Left ventricle myocardium superior (tissue), 1 donor: ENCODE results near the gene MYBPC2. TPM values are rescaled to one million over a fixed set of nuclear protein-coding genes. Genes with fewer than 3 reads are reported as not detected.
A peak's percentile ranks its signal among the peaks of the same experiment; 100 is the strongest.
"Not testable (repeated sequence)": the region's sequence is repeated elsewhere in the genome, so short reads cannot be mapped to it uniquely, and the experiment has no call there.

Source experiments
- ATAC-seq: fragments of 200-7000 bp; cut with Tn5 transposase; one replicate; pipeline ENCODE4 v1.9.1; 2020; ENCODE audit warnings: mild to moderate bottlenecking, moderate library complexity
- DNase-seq: peaks from one replicate; pipeline ENCODE4 v3.0.0-alpha.2; 2020
- intact Hi-C: fragments of 100-400 bp; cut with micrococcal nuclease; formaldehyde crosslinking; loops from one replicate; pipeline ENCODE4 v1.11.0; 2022
- total RNA-seq: library from RNA; stranded (reverse); fragmentation: NEBNext Ultra II Directional; extraction: Animal tissue kit (Norgen Biotek cat#: 25700); gene quantifications from one replicate; pipeline ENCODE4 v1.2.1, GENCODE V29; 2021
- donor health status: DM: no; HTN: yes; CAD: no; lungs with severe emphysema.

Gene MYBPC2
- total RNA-seq, 1 donor from 2014 or later: 0.12 TPM

DNA sequence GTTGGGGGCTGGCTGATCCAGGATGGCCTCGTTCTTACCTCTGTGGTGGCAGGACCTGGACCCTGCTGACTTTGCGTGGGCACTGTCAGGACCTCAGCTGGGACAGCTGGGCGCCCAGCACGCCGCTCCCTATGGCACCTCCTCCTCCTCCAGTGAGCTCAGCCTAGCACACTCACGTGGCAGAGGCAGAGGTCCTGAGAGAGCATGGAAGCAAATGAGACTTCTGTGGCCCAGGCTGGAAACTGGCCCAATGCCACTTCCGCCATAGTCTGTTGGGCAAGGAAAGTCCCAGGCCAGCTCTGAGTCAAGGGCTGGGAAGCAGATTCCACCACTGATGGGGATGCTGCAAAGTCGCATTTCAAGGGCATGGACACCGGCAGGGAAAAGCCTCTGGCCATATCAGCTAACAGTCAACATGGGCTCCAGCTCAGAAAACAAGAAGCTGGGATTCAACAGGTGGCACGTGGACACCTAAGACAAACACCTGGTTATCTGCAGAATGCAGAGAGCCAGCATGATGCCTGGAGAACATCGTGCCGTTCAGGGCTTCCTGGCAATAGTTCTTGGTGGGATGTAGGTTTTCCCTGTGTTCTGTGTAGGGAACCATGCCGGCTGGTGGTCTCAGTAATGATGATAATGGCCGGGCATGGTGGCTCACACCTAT is 16.7 kb downstream of the MYBPC2 start:
- intact Hi-C loops: no loop called here
- DNase-seq: no peak
- no peak for ATAC-seq

DNA sequence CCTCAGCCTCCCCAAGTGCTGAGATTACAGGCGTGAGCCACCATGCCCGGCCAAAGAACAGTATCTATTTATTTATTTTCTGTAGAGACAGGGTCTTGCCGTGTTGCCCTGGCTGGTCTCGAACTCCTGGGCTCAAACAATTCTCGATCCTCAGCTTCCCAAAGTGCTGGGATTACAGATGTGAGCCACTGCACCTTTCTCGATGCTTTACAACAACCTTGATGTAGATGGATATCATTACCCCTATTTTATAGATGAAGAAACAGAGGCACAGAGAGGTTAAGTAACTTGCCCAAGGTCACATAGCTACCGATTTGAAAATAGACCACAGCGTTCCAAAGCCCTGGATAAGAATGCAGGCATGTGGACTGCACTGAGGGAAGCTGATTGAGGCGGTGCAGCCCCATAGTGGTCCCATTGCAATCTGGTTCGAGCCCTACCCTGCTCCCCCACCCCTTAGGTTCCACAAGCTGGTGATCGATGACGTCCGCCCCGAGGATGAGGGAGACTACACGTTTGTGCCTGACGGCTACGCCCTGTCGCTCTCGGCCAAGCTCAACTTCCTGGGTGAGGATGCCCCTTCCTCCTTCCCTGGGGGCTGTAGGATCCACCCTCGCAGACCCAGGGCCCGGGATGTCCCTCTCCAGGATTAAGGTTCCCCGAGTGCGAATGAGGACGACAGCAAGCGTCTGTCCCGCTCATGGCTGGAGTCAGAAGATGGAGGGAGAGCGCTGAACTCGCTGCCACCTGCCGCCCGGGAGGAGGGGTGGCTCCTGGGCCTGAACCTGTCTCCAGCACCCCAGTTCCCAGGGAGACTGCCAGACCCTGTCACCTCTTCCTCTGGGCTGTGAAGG is 17.9 kb downstream of the MYBPC2 start:
- ATAC-seq (no peak), DNase-seq (no peak)
- intact Hi-C loops: no loop called here

DNA sequence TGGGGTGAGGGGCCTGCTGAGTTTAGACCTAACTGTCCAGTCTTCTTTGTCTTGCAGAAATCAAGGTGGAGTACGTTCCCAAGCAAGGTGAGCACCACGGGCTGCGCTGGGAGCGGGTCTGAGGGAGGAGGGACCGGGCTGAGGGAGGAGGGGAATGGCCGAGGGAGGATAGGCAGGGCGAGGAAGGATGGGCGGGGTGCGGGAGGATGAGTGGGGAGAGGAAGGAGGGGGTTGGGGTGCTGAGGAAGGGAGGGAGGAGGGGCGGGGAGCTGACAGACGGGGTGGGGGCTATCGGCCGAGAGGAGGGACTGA is 18.5 kb downstream of the MYBPC2 start:
- ATAC-seq: no peak
- intact Hi-C loops: no loop called here
- no peak for DNase-seq

DNA sequence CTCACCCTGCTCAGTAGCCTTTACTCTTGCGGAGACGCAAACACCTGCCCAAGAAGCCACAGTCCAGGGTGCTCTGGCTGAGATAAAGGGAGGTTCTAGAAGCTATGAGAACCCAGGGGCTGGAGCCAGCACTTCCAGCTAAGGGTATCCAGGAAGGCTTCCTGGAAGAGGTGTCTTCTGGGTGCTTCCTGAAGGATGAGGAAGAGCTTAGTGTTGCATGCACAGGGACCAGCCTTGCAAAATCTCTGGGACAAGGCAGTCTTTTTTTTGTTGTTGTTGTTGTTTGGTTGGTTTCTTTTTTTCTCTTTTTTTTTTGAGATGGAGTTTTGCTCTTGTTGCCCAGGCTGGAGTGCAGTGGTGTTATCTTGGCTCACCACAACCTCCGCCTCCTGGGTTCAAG is 20.6 kb downstream of the MYBPC2 start:
- ATAC-seq (no peak), DNase-seq (no peak)
- intact Hi-C loops: no loop called here

GRCh38 chr19:50455992-50456391 is 23.3 kb downstream of the MYBPC2 start:
- ATAC-seq (no peak), DNase-seq (no peak)
- intact Hi-C loops: no loop called here

DNA sequence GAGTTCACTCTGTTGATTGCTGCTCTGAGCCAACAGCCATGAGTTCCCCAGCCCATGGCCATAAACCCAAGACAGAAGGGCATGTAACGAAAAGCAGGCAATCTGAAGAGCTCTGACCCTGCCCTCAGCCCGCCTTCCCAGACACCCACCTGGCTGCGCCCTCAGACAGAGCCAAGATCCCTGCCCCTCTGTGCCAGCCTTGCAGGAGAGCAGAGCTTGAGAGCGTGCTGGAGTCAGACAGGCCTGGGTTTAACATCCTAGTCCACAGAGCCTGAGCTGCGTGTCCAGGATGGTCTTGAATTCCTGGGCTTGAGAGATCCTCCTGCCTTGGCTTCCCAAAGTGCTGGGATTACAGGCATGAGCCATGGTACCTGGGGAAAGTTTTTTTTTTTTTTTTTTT is 24.6 kb downstream of the MYBPC2 start:
- DNase-seq: no peak
- no peak for ATAC-seq
- intact Hi-C loops: no loop called here

GRCh38 chr19:50458396-50459066 is 25.8 kb downstream of the MYBPC2 start:
- DNase-seq (no peak), ATAC-seq (no peak)
- intact Hi-C loops: no loop called here

- ATAC-seq (no peak), DNase-seq (no peak)
- intact Hi-C loops: no loop called here
These were observed 26.4 kb downstream of the MYBPC2 start for GRCh38 chr19:50459067-50459456.

GRCh38 chr19:50459638-50460037 is 26.9 kb downstream of the MYBPC2 start:
- no peak for ATAC-seq
- intact Hi-C loops: no loop called here
- DNase-seq: no peak

DNA sequence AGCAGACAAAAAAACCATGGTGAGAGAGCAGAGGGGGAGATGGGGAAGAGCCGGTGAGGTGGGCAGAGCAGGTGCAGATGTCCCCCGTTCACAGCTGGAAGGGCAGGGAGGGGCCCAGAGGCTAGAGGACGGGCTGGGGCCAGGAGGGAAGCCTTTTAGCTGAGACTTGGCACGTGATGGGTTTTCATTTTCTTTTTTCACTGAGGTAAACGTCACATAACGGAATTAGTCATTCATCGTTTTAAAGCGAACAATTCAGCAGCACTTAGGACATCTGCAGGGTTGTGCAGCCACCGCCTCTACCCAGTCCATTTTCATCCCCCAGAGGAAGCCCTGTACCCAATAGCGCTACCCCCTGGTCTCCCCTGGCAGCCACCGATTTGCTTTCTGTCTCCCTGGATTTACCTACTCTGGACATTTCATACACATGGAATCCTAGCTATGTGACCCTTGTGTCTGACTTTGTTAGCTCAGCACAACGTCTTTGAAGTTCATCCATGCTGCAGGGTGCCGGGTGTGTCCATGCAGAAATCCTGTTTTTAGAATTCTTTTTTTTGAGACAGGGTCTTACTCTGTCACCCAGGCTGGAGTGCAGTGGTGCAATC is 27.6 kb downstream of the MYBPC2 start:
- no peak for ATAC-seq
- intact Hi-C loops: no loop called here
- no peak for DNase-seq

- DNase-seq (peak; percentile 61), ATAC-seq (peak; percentile 79)
- intact Hi-C loops: no loop called here
These were observed 28.6 kb downstream of the MYBPC2 start for GRCh38 chr19:50461066-50461875.

- ATAC-seq (no peak), DNase-seq (no peak)
- intact Hi-C loops: no loop called here
These were observed 30.3 kb downstream of the MYBPC2 start for GRCh38 chr19:50462970-50463369.

DNA sequence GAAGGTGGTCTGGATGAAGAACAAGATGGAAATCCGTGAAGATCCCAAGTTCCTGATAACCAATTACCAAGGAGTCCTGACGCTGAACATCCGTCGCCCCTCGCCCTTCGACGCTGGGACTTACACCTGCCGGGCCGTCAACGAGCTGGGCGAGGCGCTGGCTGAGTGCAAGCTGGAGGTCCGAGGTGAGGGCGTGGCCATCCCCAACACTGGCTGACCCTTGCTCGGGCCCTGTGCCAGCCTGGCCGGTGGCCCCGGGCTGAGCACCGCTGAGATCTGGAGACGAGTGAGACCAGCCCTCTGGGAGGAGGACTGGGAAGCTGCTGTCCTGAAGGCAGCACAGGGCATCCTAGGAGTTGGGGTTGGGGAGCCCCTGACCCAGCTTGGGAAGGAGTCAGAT is 31.7 kb downstream of the MYBPC2 start:
- ATAC-seq: no peak

DNA sequence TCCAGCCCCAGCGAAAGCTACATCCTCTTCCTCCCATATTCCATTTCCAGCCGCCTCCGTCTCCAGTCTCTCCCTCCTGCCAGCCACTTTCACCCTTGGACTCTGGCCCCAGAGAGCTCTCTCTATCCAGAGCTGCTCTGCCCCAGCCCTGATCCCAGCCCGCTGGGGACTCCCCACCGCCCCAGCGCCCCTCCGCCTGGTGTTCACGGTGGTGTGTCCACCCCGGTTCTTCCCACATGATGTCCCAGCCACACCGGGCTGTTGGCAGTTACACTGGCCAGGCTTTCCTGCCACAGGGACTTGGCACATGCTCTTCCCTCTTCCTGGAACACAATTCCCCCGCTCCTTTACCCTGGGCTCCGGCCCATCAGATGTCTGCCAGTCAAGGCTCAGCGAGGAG is 32.3 kb downstream of the MYBPC2 start:
- intact Hi-C loops: no loop called here
- DNase-seq: no peak
- ATAC-seq: no peak

More for the DNA sequence above, 31.7 kb downstream of the MYBPC2 start:
- intact Hi-C loops: no loop called here
- DNase-seq: no peak

DNA sequence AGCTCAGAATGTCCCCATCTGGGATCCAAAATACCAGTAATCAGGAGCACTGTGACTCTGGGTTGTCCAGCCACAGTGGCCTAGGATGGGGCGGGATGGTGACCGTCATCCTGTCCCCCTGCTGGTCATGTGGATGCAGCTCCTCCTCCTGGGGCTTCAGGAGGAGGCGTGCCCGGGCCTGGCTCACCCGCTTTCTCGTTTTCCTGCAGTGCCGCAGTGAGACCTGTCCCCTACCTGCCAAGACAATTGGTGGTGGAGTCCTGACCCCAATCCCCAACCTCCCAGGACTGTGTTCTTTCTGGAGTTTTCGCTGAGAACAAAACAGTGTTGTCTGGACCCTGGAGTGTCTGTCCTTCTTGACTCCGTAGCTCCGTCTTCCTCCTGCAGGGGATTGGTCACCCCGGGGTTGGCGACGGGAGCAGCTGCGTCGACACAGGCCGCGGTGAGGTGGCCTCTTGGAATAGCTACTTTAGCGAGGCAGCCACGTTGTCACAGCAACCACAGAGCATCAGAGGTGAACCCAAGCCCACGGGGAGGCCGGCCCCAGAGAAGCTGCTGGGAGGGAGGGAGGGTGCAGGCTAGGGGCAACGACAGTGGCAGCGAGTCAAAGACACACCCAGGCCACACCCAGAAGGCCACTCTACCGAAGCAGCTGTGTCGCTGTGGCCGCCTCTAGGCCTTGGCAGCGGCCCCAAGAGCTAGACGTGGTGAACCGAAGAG is 33.5 kb downstream of the MYBPC2 start:
- DNase-seq: no peak
- intact Hi-C loops: no loop called here
- ATAC-seq: no peak

GRCh38 chr19:50466706-50467039 is 34.0 kb downstream of the MYBPC2 start:
- ATAC-seq (no peak), DNase-seq (no peak)
- intact Hi-C loops: no loop called here

DNA sequence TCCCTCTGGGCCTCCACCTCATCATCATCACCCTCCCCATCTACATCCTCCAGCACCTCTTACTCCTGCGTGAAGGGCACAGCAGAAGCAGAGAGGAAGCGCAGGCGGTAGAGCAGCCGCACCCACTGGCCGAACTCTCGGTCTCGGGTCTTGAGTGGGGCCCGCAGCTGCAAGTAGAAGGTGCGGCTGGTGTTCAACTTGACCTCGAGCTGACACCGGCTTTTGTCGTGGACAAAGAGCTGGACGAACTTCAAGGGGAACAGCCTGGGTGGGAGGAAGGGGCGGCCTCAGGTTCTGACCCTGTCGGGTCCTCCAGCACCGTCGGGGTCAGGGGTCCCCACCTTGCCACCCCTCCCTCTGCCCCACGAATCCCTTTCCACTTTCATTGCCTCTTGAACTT is 34.9 kb downstream of the MYBPC2 start:
- intact Hi-C loops: no loop called here

DNA sequence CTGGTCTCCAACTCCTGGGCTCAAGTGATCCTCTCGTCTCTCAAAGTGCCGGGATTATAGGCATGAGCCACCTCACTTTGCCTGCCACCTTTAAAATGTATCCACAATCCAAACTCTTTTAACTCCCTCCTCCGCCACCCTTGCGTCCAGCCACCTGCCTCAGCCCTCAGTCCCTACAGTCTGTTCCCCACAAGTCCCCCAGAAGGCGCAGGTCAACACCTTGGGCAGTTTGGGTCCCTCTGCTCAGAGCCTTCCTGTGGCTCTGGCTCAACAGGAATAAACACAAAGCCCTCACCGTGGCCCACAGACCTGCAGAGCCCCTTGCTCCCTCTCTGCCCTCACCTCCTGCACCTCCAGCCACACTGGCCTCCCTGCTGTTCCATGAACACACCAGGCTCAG is 36.1 kb downstream of the MYBPC2 start:
- no peak for DNase-seq
- no peak for ATAC-seq
- intact Hi-C loops: no loop called here

More for the DNA sequence above, 34.9 kb downstream of the MYBPC2 start:
- ATAC-seq (no peak), DNase-seq (no peak)

DNA sequence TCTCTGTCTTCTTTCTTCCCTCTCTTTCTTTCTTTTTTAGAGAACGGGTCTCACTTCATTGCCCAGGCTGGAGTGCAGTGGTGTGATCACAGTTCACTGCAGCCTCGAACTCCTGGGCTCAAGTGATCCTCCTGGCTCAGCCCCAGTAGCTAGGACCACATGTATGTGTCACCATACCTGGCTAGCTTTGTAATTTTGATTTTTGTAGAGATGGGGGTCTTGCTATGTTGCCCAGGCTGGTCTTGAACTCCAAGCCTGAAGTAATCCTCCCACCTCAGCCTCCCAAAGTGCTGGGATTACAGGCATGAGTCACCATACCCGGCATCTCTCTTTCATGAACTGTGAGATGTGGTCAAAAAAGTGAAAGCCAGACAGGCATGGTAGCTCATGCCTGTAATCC is 40.6 kb downstream of the MYBPC2 start:
- DNase-seq, ATAC-seq, intact Hi-C loops: not testable (repeated sequence)
